Coronary artery (tissue), 2 donors: Measurements from ENCODE around the gene MARF1.

Source experiments
- DNase-seq: peaks from one replicate; pipeline ENCODE4 v3.0.0-alpha.2; 2017; ENCODE audit warnings: low spot score
- H3K27ac ChIP-seq, 2 donors: fragments of 200-600 bp; sonication (generic); one replicate each; pipeline ENCODE4 v1.5.1; 2016 to 2019
- H3K4me3 ChIP-seq: fragments of 200-600 bp; sonication (generic); 2 replicates; pipeline ENCODE4 v1.5.1; 2016; ENCODE audit warnings: mild to moderate bottlenecking, moderate library complexity
- TF ChIP-seq, protein P1 (sequence below): fragments of 200-600 bp; sonication (generic); IDR thresholded peaks from one replicate; pipeline ENCODE4 v1.5.1; 2019; ENCODE audit warnings: antibody characterized with exemption

Gene MARF1

DNA sequence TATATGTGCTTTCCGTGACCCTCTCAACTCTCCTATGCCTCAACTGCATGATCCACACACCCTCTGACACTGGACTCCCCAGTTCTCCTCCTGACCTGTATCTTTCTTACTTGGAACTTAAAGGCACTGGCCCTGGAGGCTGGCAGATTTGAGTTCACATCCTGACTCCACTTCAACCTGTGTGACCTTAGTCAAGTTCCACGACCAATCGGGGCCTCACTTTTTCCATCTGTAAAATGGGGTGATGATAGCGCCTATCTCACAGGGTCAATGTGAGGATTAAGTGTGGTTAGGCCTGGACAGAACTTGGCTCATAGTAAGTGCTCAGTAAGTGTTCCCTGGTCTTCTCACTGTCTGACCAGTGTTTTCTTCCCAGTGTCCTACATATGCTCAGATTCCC, 25.1 kb downstream of the MARF1 start:
- Histone ChIP-seq H3K4me3 (no peak overlapping the region), H3K27ac (no peak overlapping the region)
- TF ChIP-seq, protein P1, sequence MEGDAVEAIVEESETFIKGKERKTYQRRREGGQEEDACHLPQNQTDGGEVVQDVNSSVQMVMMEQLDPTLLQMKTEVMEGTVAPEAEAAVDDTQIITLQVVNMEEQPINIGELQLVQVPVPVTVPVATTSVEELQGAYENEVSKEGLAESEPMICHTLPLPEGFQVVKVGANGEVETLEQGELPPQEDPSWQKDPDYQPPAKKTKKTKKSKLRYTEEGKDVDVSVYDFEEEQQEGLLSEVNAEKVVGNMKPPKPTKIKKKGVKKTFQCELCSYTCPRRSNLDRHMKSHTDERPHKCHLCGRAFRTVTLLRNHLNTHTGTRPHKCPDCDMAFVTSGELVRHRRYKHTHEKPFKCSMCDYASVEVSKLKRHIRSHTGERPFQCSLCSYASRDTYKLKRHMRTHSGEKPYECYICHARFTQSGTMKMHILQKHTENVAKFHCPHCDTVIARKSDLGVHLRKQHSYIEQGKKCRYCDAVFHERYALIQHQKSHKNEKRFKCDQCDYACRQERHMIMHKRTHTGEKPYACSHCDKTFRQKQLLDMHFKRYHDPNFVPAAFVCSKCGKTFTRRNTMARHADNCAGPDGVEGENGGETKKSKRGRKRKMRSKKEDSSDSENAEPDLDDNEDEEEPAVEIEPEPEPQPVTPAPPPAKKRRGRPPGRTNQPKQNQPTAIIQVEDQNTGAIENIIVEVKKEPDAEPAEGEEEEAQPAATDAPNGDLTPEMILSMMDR = no peak
- no peak for DNase-seq

DNA sequence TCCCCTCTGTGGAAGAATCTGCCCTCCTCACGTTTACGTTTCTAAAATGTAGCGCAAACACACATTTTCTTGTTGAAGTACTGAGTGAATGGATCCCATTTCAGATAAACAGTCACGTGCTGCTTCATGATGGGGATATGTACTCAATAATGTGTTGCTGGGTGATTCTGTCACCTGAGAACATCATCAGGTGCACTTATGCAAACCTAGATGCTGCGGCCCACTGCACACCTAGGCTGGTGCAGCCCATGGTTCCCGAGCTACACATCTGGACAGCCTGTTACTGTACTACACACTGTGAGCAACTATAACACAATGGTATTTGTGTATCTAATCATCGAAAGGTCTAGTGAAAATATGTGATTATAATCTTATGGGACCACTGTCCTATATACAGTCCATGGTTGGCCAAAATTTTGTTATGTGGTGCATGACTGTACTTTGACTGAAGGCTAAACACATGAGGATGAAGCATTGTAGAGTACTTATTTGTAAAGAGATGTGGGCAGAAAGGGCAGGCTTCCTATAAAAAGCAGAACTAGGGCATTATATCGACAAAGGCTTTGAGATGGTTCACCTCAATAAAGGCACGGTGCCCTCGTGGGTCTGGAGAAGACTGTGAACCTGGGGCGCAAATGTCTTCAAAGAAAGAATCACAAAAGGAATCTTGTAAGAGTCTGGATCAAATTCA, 26.3 kb downstream of the MARF1 start:
- no peak overlapping the region for H3K27ac ChIP-seq
- no peak overlapping the region for H3K4me3 ChIP-seq
- TF ChIP-seq, protein P1 = no peak

DNA sequence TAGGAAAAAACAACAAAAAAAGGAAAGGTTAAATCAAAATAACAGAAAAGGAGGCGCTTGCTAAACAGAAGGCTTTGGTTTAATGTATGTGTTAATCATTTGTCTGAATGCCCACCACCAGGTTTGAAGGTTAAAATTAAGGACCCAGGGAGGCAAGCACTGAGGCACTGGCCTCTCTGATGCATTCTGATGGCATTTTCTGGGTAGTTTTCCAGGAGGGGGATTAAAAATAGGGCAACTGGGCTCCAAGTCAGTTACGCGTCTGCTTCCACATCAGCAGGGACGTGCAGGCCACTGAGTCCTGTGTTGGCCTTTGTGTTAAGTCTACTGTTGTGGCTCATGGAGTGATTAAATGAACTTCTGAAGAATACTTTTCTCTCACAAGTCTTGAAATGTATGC, 26.9 kb downstream of the MARF1 start:
- Histone ChIP-seq H3K27ac (no peak overlapping the region), H3K4me3 (no peak overlapping the region)
- no peak for DNase-seq
- TF ChIP-seq, protein P1 = no peak

More for the DNA sequence above, 26.3 kb downstream of the MARF1 start:
- no peak for DNase-seq

DNA sequence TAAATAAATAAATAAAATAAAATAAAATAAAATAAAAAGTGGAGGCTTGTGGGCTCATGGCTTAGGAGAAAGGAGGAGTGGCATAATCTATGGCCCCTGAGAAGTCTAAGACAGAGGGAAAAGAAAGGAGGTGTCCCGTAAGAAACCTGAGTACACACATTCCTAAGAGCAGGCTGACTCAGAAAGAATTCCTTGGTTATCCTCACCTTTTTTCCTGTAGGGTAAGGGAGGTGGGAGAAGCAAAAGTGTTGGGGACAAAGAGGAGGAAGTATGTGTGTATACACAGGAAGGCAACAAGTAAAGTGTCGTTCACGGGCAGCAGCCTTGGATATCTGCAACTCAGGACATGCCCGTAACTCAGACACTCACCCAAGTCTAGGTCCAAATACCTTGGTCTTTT, 29.3 kb downstream of the MARF1 start:
- no peak overlapping the region for H3K4me3 ChIP-seq
- no peak overlapping the region for H3K27ac ChIP-seq
- no peak for DNase-seq
- TF ChIP-seq, protein P1 = no peak

DNA sequence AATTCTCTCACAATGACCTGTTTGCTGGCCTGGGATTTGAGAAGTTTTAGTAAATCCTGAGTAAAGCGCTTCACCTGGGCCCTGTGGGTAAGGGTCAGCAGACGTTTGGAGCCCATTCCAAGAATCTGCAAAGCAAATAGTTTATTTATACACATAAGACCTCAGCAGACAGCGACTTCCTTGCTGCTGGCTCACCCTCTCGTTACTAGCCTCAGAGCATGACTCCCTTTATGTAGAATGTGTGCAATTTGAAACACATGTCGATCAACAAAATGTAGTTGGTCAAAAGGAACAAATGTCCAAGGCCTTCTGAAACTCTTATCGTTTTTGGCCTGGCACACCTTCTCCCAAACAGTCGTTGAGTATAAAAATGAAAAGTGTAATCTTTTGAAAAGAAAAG, 31.3 kb downstream of the MARF1 start:
- TF ChIP-seq, protein P1 = no peak

DNA sequence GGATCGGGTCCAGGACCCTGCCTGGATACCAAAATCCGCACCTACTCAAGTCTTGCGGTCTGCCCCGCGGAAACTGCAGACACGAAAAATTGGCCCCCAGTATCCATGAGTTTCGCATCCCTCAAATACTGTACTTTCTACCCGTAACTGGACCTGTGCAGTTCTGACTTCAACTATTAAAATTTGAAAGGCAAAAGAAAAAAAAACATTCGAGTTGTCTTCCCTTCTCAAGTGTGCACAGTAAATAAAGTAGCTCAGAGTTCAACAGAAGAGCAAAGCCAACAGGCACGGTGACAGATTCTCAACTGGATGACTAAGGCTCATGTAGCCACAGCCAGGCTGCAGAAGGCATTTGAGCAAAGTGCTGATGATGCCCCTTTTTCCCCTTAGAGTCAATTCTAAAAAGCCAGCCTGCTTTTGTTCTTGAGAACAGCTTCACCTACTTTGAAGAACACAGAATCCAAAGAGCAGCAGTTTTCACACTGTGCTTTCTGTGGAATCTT, 32.5 kb downstream of the MARF1 start:
- TF ChIP-seq, protein P1 = no peak
- H3K27ac ChIP-seq = no peak overlapping the region
- no peak for DNase-seq

More for the DNA sequence above, 31.3 kb downstream of the MARF1 start:
- no peak overlapping the region for H3K27ac ChIP-seq
- no peak overlapping the region for H3K4me3 ChIP-seq
- DNase-seq = no peak

DNA sequence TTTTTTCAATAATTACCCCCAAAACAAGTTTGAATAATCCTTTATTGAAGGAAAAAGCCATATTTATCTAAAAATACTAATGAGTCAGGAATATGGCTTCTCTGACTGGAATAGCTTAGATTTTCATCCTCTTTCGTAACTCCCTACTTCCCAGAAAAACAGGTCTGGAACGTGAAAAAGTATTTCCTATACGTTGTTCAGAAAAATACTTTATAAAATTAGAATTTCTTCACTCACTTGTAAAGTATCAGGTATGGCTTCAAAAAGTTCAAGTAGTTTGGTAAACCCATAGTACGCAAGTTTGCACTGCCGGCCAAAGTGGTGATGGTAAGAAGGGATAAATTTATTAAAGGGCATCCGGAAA, 33.7 kb downstream of the MARF1 start:
- TF ChIP-seq, protein P1 = no peak
- Histone ChIP-seq H3K27ac (no peak overlapping the region), H3K4me3 (no peak overlapping the region)
- DNase-seq = no peak

More for the DNA sequence above, 32.5 kb downstream of the MARF1 start:
- H3K4me3 ChIP-seq = no peak overlapping the region
